Measurements from ENCODE around the gene THOC5.
"Not testable (repeated sequence)": the region's sequence is repeated elsewhere in the genome, so short reads cannot be mapped to it uniquely, and the experiment has no call there.

THOC5 gene

GRCh38 chr22:29574762-29575450 is 21.3 kb upstream of the THOC5 start:
- POLR2A ChIA-PET = no interaction called here
- 100% methylated on average over 2 of the region's 7 CpGs for WGBS (ENCODE audit: insufficient coverage)
- Histone ChIP-seq H3K9me3 (ENCODE audit: control extremely low read depth in 1 of 5, control insufficient read depth in 4 of 5, insufficient read depth in 2 of 5, low read depth in 1 of 5, low read length in 4 of 5) (no peaks in the 10 kb centered on the region), H3K27me3 (replicated peaks in 2 of 5; ENCODE audit: control insufficient read depth in 4 of 5, insufficient read depth in 5 of 5, low read length in 4 of 5) (no peaks in the 10 kb centered on the region), H3K27ac (ENCODE audit: insufficient read depth in 1 of 2, low read depth in 1 of 2, low read length in 2 of 2, poor library complexity in 1 of 2, severe bottlenecking in 2 of 2) (no peak overlapping the region), H3K4me3 (ENCODE audit: control insufficient read depth in 1 of 7, extremely low read depth in 1 of 7, insufficient read depth in 4 of 7, low read depth in 2 of 7, low read length in 6 of 7) (no peak overlapping the region), H3K4me1 (ENCODE audit: control extremely low read depth in 1 of 4, control insufficient read depth in 4 of 4, insufficient read depth in 4 of 4, low read length in 3 of 4) (peaks cover 0 to 3% (median 2%) of the 10 kb centered on the region in 4 experiments), H3K36me3 (ENCODE audit: control insufficient read depth in 4 of 4, insufficient read depth in 4 of 4, low read length in 3 of 4) (peaks cover 2 to 12% (median 5%) of the 10 kb centered on the region in 4 experiments)
- CTCF ChIA-PET = no interaction called here
- DNase-seq = no peak

- Histone ChIP-seq H3K4me3 (ENCODE audit: control insufficient read depth in 1 of 7, extremely low read depth in 1 of 7, insufficient read depth in 4 of 7, low read depth in 2 of 7, low read length in 6 of 7) (no peak overlapping the region), H3K4me1 (ENCODE audit: control extremely low read depth in 1 of 4, control insufficient read depth in 4 of 4, insufficient read depth in 4 of 4, low read length in 3 of 4) (no peaks in the 10 kb centered on the region), H3K27ac (ENCODE audit: insufficient read depth in 1 of 2, low read depth in 1 of 2, low read length in 2 of 2, poor library complexity in 1 of 2, severe bottlenecking in 2 of 2) (no peak overlapping the region), H3K9me3 (ENCODE audit: control extremely low read depth in 1 of 5, control insufficient read depth in 4 of 5, insufficient read depth in 2 of 5, low read depth in 1 of 5, low read length in 4 of 5) (no peaks in the 10 kb centered on the region), H3K36me3 (ENCODE audit: control insufficient read depth in 4 of 4, insufficient read depth in 4 of 4, low read length in 3 of 4) (peaks cover 5 to 32% (median 15%) of the 10 kb centered on the region in 4 experiments), H3K27me3 (replicated peaks in 2 of 5; ENCODE audit: control insufficient read depth in 4 of 5, insufficient read depth in 5 of 5, low read length in 4 of 5) (no peaks in the 10 kb centered on the region)
- WGBS (ENCODE audit: insufficient coverage) = 100% methylated on average over 2 of the region's 2 CpGs
- ChIA-PET CTCF (interaction anchor here (1.0 kb wide), 1 partner anchor 8 kb away, joined by 3 read pairs; no protein-coding TSS in a partner anchor), POLR2A (no interaction called here)
- no peak for DNase-seq
Observed at GRCh38 chr22:29570912-29571549, 17.5 kb upstream of the THOC5 start.

- no peak overlapping the region for H3K4me3 ChIP-seq (ENCODE audit: control insufficient read depth in 1 of 7, extremely low read depth in 1 of 7, insufficient read depth in 4 of 7, low read depth in 2 of 7, low read length in 6 of 7)
- DNase-seq = no peak
- H3K27ac ChIP-seq (ENCODE audit: insufficient read depth in 1 of 2, low read depth in 1 of 2, low read length in 2 of 2, poor library complexity in 1 of 2, severe bottlenecking in 2 of 2) = no peak overlapping the region
- CTCF ChIA-PET = interaction anchor here (1.0 kb wide), 1 partner anchor 8 kb away, joined by 3 read pairs; no protein-coding TSS in a partner anchor
- 98% methylated on average over 7 of the region's 7 CpGs for WGBS (ENCODE audit: insufficient coverage)
- peaks cover 5 to 33% (median 15%) of the 10 kb centered on the region in 4 experiments for H3K36me3 ChIP-seq (ENCODE audit: control insufficient read depth in 4 of 4, insufficient read depth in 4 of 4, low read length in 3 of 4)
- no peaks in the 10 kb centered on the region for H3K4me1 ChIP-seq (ENCODE audit: control extremely low read depth in 1 of 4, control insufficient read depth in 4 of 4, insufficient read depth in 4 of 4, low read length in 3 of 4)
- no peaks in the 10 kb centered on the region for H3K27me3 ChIP-seq (replicated peaks in 2 of 5; ENCODE audit: control insufficient read depth in 4 of 5, insufficient read depth in 5 of 5, low read length in 4 of 5)
- POLR2A ChIA-PET = no interaction called here
- no peaks in the 10 kb centered on the region for H3K9me3 ChIP-seq (ENCODE audit: control extremely low read depth in 1 of 5, control insufficient read depth in 4 of 5, insufficient read depth in 2 of 5, low read depth in 1 of 5, low read length in 4 of 5)
Observed at GRCh38 chr22:29570456-29570855, 16.9 kb upstream of the THOC5 start.

GRCh38 chr22:29569011-29569678 is 15.6 kb upstream of the THOC5 start:
- Histone ChIP-seq H3K9me3 (ENCODE audit: control extremely low read depth in 1 of 5, control insufficient read depth in 4 of 5, insufficient read depth in 2 of 5, low read depth in 1 of 5, low read length in 4 of 5) (no peaks in the 10 kb centered on the region), H3K27me3 (replicated peaks in 2 of 5; ENCODE audit: control insufficient read depth in 4 of 5, insufficient read depth in 5 of 5, low read length in 4 of 5) (no peaks in the 10 kb centered on the region), H3K36me3 (ENCODE audit: control insufficient read depth in 4 of 4, insufficient read depth in 4 of 4, low read length in 3 of 4) (peaks cover 7 to 39% (median 16%) of the 10 kb centered on the region in 4 experiments), H3K4me1 (ENCODE audit: control extremely low read depth in 1 of 4, control insufficient read depth in 4 of 4, insufficient read depth in 4 of 4, low read length in 3 of 4) (no peaks in the 10 kb centered on the region), H3K27ac (ENCODE audit: insufficient read depth in 1 of 2, low read depth in 1 of 2, low read length in 2 of 2, poor library complexity in 1 of 2, severe bottlenecking in 2 of 2) (no peak overlapping the region), H3K4me3 (ENCODE audit: control insufficient read depth in 1 of 7, extremely low read depth in 1 of 7, insufficient read depth in 4 of 7, low read depth in 2 of 7, low read length in 6 of 7) (no peak overlapping the region)
- 100% methylated on average over 4 of the region's 7 CpGs for WGBS (ENCODE audit: insufficient coverage)
- DNase-seq = no peak
- ChIA-PET CTCF (no interaction called here), POLR2A (no interaction called here)

- CTCF ChIA-PET = interaction anchor here (2.9 kb wide), 1 partner anchor 14 kb away, joined by 14 read pairs; the partner anchor contains the start of gene THOC5
- no peaks in the 10 kb centered on the region for H3K4me1 ChIP-seq (ENCODE audit: control extremely low read depth in 1 of 4, control insufficient read depth in 4 of 4, insufficient read depth in 4 of 4, low read length in 3 of 4)
- H3K4me3 ChIP-seq (ENCODE audit: control insufficient read depth in 1 of 7, extremely low read depth in 1 of 7, insufficient read depth in 4 of 7, low read depth in 2 of 7, low read length in 6 of 7) = no peak overlapping the region
- no peaks in the 10 kb centered on the region for H3K9me3 ChIP-seq (ENCODE audit: control extremely low read depth in 1 of 5, control insufficient read depth in 4 of 5, insufficient read depth in 2 of 5, low read depth in 1 of 5, low read length in 4 of 5)
- no peak for DNase-seq
- H3K36me3 ChIP-seq (ENCODE audit: control insufficient read depth in 4 of 4, insufficient read depth in 4 of 4, low read length in 3 of 4) = peaks cover 7 to 43% (median 19%) of the 10 kb centered on the region in 4 experiments
- H3K27me3 ChIP-seq (replicated peaks in 2 of 5; ENCODE audit: control insufficient read depth in 4 of 5, insufficient read depth in 5 of 5, low read length in 4 of 5) = no peaks in the 10 kb centered on the region
- 75% methylated on average over 6 of the region's 7 CpGs for WGBS (ENCODE audit: insufficient coverage)
- no peak overlapping the region for H3K27ac ChIP-seq (ENCODE audit: insufficient read depth in 1 of 2, low read depth in 1 of 2, low read length in 2 of 2, poor library complexity in 1 of 2, severe bottlenecking in 2 of 2)
- POLR2A ChIA-PET = no interaction called here
Observed at GRCh38 chr22:29567338-29567737, 13.8 kb upstream of the THOC5 start.

- 93% methylated on average over 3 of the region's 7 CpGs for WGBS (ENCODE audit: insufficient coverage)
- CTCF ChIA-PET = interaction anchor here (2.9 kb wide), 1 partner anchor 13 kb away, joined by 14 read pairs; the partner anchor contains the start of gene THOC5
- POLR2A ChIA-PET = not testable (repeated sequence)
Observed at GRCh38 chr22:29566513-29566912, 13.0 kb upstream of the THOC5 start.

More at GRCh38 chr22:29566513-29566912, 13.0 kb upstream of the THOC5 start:
- not testable (repeated sequence) for H3K4me3 ChIP-seq (ENCODE audit: control insufficient read depth in 1 of 7, extremely low read depth in 1 of 7, insufficient read depth in 4 of 7, low read depth in 2 of 7, low read length in 6 of 7); H3K27me3 ChIP-seq (replicated peaks in 2 of 5; ENCODE audit: control insufficient read depth in 4 of 5, insufficient read depth in 5 of 5, low read length in 4 of 5); H3K27ac ChIP-seq (ENCODE audit: insufficient read depth in 1 of 2, low read depth in 1 of 2, low read length in 2 of 2, poor library complexity in 1 of 2, severe bottlenecking in 2 of 2); DNase-seq; H3K9me3 ChIP-seq (ENCODE audit: control extremely low read depth in 1 of 5, control insufficient read depth in 4 of 5, insufficient read depth in 2 of 5, low read depth in 1 of 5, low read length in 4 of 5); H3K4me1 ChIP-seq (ENCODE audit: control extremely low read depth in 1 of 4, control insufficient read depth in 4 of 4, insufficient read depth in 4 of 4, low read length in 3 of 4)
- peaks cover 12 to 51% (median 25%) of the 10 kb centered on the region in 4 experiments for H3K36me3 ChIP-seq (ENCODE audit: control insufficient read depth in 4 of 4, insufficient read depth in 4 of 4, low read length in 3 of 4)

Measured in common myeloid progenitor, CD34-positive (primary cell).